MG63 (cell line): ENCODE data around the gene GKN2. TPM values are rescaled to one million over a fixed set of nuclear protein-coding genes. Genes with fewer than 3 reads are reported as not detected.

Experiments
- DNase-seq: peaks from one replicate; pipeline ENCODE4 v3.0.0-alpha.2; 2020
- H3K27me3 ChIP-seq: fragments of 250-450 bp; sonication (Bioruptor Pico); 2 replicates; pipeline ENCODE4 v1.5.1; 2020; ENCODE audit warnings: mild to moderate bottlenecking, moderate library complexity
- H3K36me3 ChIP-seq: fragments of 250-450 bp; sonication (Bioruptor Pico); 2 replicates; pipeline ENCODE4 v1.5.1; 2020; ENCODE audit warnings: mild to moderate bottlenecking, moderate library complexity
- H3K4me3 ChIP-seq: fragments of 250-450 bp; sonication (Bioruptor Pico); 2 replicates; pipeline ENCODE4 v1.5.1; 2020; ENCODE audit warnings: mild to moderate bottlenecking, moderate library complexity
- H3K9me3 ChIP-seq: fragments of 250-450 bp; sonication (Bioruptor Pico); 2 replicates; pipeline ENCODE4 v1.5.1; 2020; ENCODE audit warnings: mild to moderate bottlenecking, moderate library complexity
- total RNA-seq: library from RNA; depleted of rRNA; stranded (reverse); fragments of >200 nt; shearing (Covaris generic); gene quantifications from 2 replicates; pipeline ENCODE4 v1.2.3, GENCODE V29; 2014; ENCODE audit warnings: low replicate concordance

Gene GKN2
- total RNA-seq, 1 experiment from 2014 or later = not detected

- Histone ChIP-seq H3K36me3 (no peaks in the 10 kb centered on the region), H3K27me3 (no peaks in the 10 kb centered on the region), H3K4me3 (no peak overlapping the region), H3K9me3 (no peaks in the 10 kb centered on the region)
- peak; percentile 41 for DNase-seq
Measured at GRCh38 chr2:68936889-68937288, 15.8 kb downstream of the GKN2 start.

- H3K4me3 ChIP-seq = no peak overlapping the region
- H3K27me3 ChIP-seq = no peaks in the 10 kb centered on the region
- peak; percentile 61 for DNase-seq
- no peaks in the 10 kb centered on the region for H3K36me3 ChIP-seq
- H3K9me3 ChIP-seq = no peaks in the 10 kb centered on the region
Measured at GRCh38 chr2:68936427-68936826, 16.3 kb downstream of the GKN2 start.

- no peaks in the 10 kb centered on the region for H3K27me3 ChIP-seq
- DNase-seq = no peak
Measured at GRCh38 chr2:68935471-68935870, 17.2 kb downstream of the GKN2 start.

GRCh38 chr2:68934021-68934420 lies 18.7 kb downstream of the GKN2 start:
- DNase-seq = no peak
- no peak overlapping the region for H3K4me3 ChIP-seq
- H3K27me3 ChIP-seq = no peaks in the 10 kb centered on the region

More at GRCh38 chr2:68935471-68935870, 17.2 kb downstream of the GKN2 start:
- no peak overlapping the region for H3K4me3 ChIP-seq
- H3K9me3 ChIP-seq = no peaks in the 10 kb centered on the region
- H3K36me3 ChIP-seq = no peaks in the 10 kb centered on the region

GRCh38 chr2:68932402-68932801 lies 20.3 kb downstream of the GKN2 start:
- no peaks in the 10 kb centered on the region for H3K36me3 ChIP-seq
- no peaks in the 10 kb centered on the region for H3K27me3 ChIP-seq
- no peak for DNase-seq
- H3K9me3 ChIP-seq = no peaks in the 10 kb centered on the region
- H3K4me3 ChIP-seq = no peak overlapping the region

More at GRCh38 chr2:68934021-68934420, 18.7 kb downstream of the GKN2 start:
- no peaks in the 10 kb centered on the region for H3K36me3 ChIP-seq
- H3K9me3 ChIP-seq = no peaks in the 10 kb centered on the region

- Histone ChIP-seq H3K9me3 (no peaks in the 10 kb centered on the region), H3K4me3 (no peak overlapping the region), H3K27me3 (no peaks in the 10 kb centered on the region), H3K36me3 (no peaks in the 10 kb centered on the region)
- DNase-seq = no peak
Measured at GRCh38 chr2:68931799-68932198, 20.9 kb downstream of the GKN2 start.

- Histone ChIP-seq H3K4me3 (no peak overlapping the region), H3K36me3 (no peaks in the 10 kb centered on the region), H3K27me3 (no peaks in the 10 kb centered on the region), H3K9me3 (no peaks in the 10 kb centered on the region)
- no peak for DNase-seq
Measured at GRCh38 chr2:68931149-68931711, 21.5 kb downstream of the GKN2 start.

- no peak for DNase-seq
- no peak overlapping the region for H3K4me3 ChIP-seq
- H3K27me3 ChIP-seq = no peaks in the 10 kb centered on the region
- no peaks in the 10 kb centered on the region for H3K9me3 ChIP-seq
- no peaks in the 10 kb centered on the region for H3K36me3 ChIP-seq
Measured at GRCh38 chr2:68926796-68927195, 25.9 kb downstream of the GKN2 start.

- Histone ChIP-seq H3K4me3 (no peak overlapping the region), H3K36me3 (no peaks in the 10 kb centered on the region), H3K9me3 (no peaks in the 10 kb centered on the region), H3K27me3 (no peaks in the 10 kb centered on the region)
- no peak for DNase-seq
Measured at GRCh38 chr2:68925295-68925896, 27.3 kb downstream of the GKN2 start.

- H3K4me3 ChIP-seq = no peak overlapping the region
- H3K36me3 ChIP-seq = no peaks in the 10 kb centered on the region
- no peaks in the 10 kb centered on the region for H3K27me3 ChIP-seq
- DNase-seq = no peak
- no peaks in the 10 kb centered on the region for H3K9me3 ChIP-seq
Measured at GRCh38 chr2:68921646-68922045, 31.0 kb downstream of the GKN2 start.

GRCh38 chr2:68920481-68921170 lies 32.1 kb downstream of the GKN2 start:
- H3K4me3 ChIP-seq = no peak overlapping the region
- no peaks in the 10 kb centered on the region for H3K27me3 ChIP-seq
- no peaks in the 10 kb centered on the region for H3K36me3 ChIP-seq
- no peaks in the 10 kb centered on the region for H3K9me3 ChIP-seq
- no peak for DNase-seq

- no peaks in the 10 kb centered on the region for H3K36me3 ChIP-seq
- H3K27me3 ChIP-seq = no peaks in the 10 kb centered on the region
- no peak overlapping the region for H3K4me3 ChIP-seq
- no peak for DNase-seq
- H3K9me3 ChIP-seq = no peaks in the 10 kb centered on the region
Measured at GRCh38 chr2:68918497-68918896, 34.2 kb downstream of the GKN2 start.

GRCh38 chr2:68917034-68917718 lies 35.5 kb downstream of the GKN2 start:
- no peaks in the 10 kb centered on the region for H3K36me3 ChIP-seq
- no peak for DNase-seq
- H3K9me3 ChIP-seq = no peaks in the 10 kb centered on the region
- no peaks in the 10 kb centered on the region for H3K27me3 ChIP-seq
- H3K4me3 ChIP-seq = no peak overlapping the region

- Histone ChIP-seq H3K27me3 (no peaks in the 10 kb centered on the region), H3K36me3 (no peaks in the 10 kb centered on the region), H3K4me3 (no peak overlapping the region), H3K9me3 (no peaks in the 10 kb centered on the region)
- DNase-seq = no peak
Measured at GRCh38 chr2:68916226-68916625, 36.5 kb downstream of the GKN2 start.

GRCh38 chr2:68915393-68915792 lies 37.3 kb downstream of the GKN2 start:
- Histone ChIP-seq H3K9me3 (no peaks in the 10 kb centered on the region), H3K36me3 (no peaks in the 10 kb centered on the region), H3K4me3 (no peak overlapping the region), H3K27me3 (no peaks in the 10 kb centered on the region)
- no peak for DNase-seq

GRCh38 chr2:68913359-68913758 lies 39.3 kb downstream of the GKN2 start:
- DNase-seq = no peak
- Histone ChIP-seq H3K4me3 (no peak overlapping the region), H3K36me3 (no peaks in the 10 kb centered on the region), H3K9me3 (no peaks in the 10 kb centered on the region), H3K27me3 (no peaks in the 10 kb centered on the region)

- DNase-seq = no peak
- no peaks in the 10 kb centered on the region for H3K36me3 ChIP-seq
- H3K4me3 ChIP-seq = no peak overlapping the region
- H3K27me3 ChIP-seq = no peaks in the 10 kb centered on the region
- H3K9me3 ChIP-seq = no peaks in the 10 kb centered on the region
Measured at GRCh38 chr2:68912732-68913131, 40.0 kb downstream of the GKN2 start.
